IPS DF 6.9 (cell line): ENCODE data around the gene GTF2A2.
A peak's percentile ranks its signal among the peaks of the same experiment; 100 is the strongest.
"Not testable (repeated sequence)": the region's sequence is repeated elsewhere in the genome, so short reads cannot be mapped to it uniquely, and the experiment has no call there.

ENCODE experiments used
- DNase-seq: peaks from one replicate; pipeline ENCODE4 v3.0.0-alpha.2; 2013; ENCODE audit warnings: low read depth, low spot score
- H3K27ac ChIP-seq: one replicate; pipeline ENCODE4 v1.5.1; 2013; ENCODE audit warnings: low read length, control low read depth
- H3K27me3 ChIP-seq: 2 replicates; pipeline ENCODE4 v1.6.1; 2013; ENCODE audit warnings: mild to moderate bottlenecking, low read length; ENCODE audit not compliant: control insufficient read depth, insufficient read depth
- H3K36me3 ChIP-seq: 2 replicates; pipeline ENCODE4 v1.6.1; 2013; ENCODE audit warnings: low read length; ENCODE audit not compliant: control insufficient read depth, insufficient read depth
- H3K4me1 ChIP-seq: 2 replicates; pipeline ENCODE4 v1.6.1; 2013; ENCODE audit warnings: low read length; ENCODE audit not compliant: control insufficient read depth, insufficient read depth
- H3K4me3 ChIP-seq: 2 replicates; pipeline ENCODE4 v1.5.1; 2013; ENCODE audit warnings: mild to moderate bottlenecking, low read length
- H3K9me3 ChIP-seq: 2 replicates; pipeline ENCODE4 v1.6.1; 2013; ENCODE audit warnings: low read length, inconsistent platforms; ENCODE audit not compliant: control insufficient read depth, insufficient read depth
- WGBS: extraction: QIAGEN DNeasy Blood & Tissue Kit; methylation state at CpG from one replicate; pipeline ENCODE4 v1.1.7; 2013; ENCODE audit warnings: mixed read lengths, missing lambda C conversion rate; ENCODE audit not compliant: insufficient read length, insufficient coverage; 5-methylcytosine and 5-hydroxymethylcytosine counted together

The GTF2A2 gene

GRCh38 chr15:59642351-59642750, 15.0 kb downstream of the GTF2A2 start:
- no peaks in the 10 kb centered on the region; the same call in 1 of the 2 replicates for H3K4me1 ChIP-seq
- DNase-seq, result no peak
- peaks cover 6% of the 10 kb centered on the region; the same call in 1 of the 2 replicates for H3K36me3 ChIP-seq
- H3K9me3 ChIP-seq, result no peaks in the 10 kb centered on the region
- H3K4me3 ChIP-seq, result no peak overlapping the region
- no peak overlapping the region for H3K27ac ChIP-seq
- WGBS, result no CpG with 5 or more reads among the region's 2 CpGs
- no peaks in the 10 kb centered on the region for H3K27me3 ChIP-seq

GRCh38 chr15:59637507-59637906, 19.8 kb downstream of the GTF2A2 start:
- no CpG with 5 or more reads among the region's 2 CpGs for WGBS
- not testable (repeated sequence) for H3K4me1 ChIP-seq, H3K9me3 ChIP-seq, H3K36me3 ChIP-seq, H3K27me3 ChIP-seq, DNase-seq, H3K27ac ChIP-seq, H3K4me3 ChIP-seq

GRCh38 chr15:59636184-59636583, 21.1 kb downstream of the GTF2A2 start:
- Histone ChIP-seq H3K4me3 (no peak overlapping the region), H3K36me3 (no peaks in the 10 kb centered on the region; the same call in 1 of the 2 replicates), H3K9me3 (no peaks in the 10 kb centered on the region), H3K4me1 (no peaks in the 10 kb centered on the region), H3K27me3 (no peaks in the 10 kb centered on the region), H3K27ac (no peak overlapping the region)
- no CpG with 5 or more reads among the region's 3 CpGs for WGBS
- no peak for DNase-seq

DNA sequence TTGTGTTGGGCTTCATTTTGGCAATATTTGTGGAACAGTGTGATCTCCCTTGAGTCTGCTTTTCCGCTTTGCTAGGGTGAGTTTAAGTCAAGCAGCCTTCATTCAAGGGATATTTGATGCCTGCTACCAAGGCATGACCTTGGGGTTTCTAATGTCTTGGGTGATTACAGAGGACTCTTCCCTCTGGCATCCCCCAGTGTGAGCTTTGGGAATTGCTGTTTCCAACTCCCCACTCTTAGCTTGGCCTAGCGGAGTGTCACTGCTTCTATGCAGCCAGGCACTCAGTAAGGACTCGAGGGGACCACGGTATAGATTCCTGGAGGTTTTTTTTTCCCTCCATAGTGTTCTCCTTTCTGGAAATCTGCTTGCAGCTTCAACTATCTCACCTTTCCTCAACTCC, 24.6 kb downstream of the GTF2A2 start:
- DNase-seq, result peak; percentile 64
- Histone ChIP-seq H3K27me3 (no peaks in the 10 kb centered on the region), H3K36me3 (no peaks in the 10 kb centered on the region), H3K9me3 (no peaks in the 10 kb centered on the region), H3K4me1 (no peaks in the 10 kb centered on the region), H3K4me3 (no peak overlapping the region), H3K27ac (no peak overlapping the region)
- no CpG with 5 or more reads among the region's 4 CpGs for WGBS

GRCh38 chr15:59622289-59622688, 35.0 kb downstream of the GTF2A2 start:
- WGBS, result no CpG with 5 or more reads among the region's 6 CpGs
- no peaks in the 10 kb centered on the region for H3K27me3 ChIP-seq
- no peaks in the 10 kb centered on the region for H3K4me1 ChIP-seq
- H3K36me3 ChIP-seq, result no peaks in the 10 kb centered on the region
- H3K27ac ChIP-seq, result no peak overlapping the region
- DNase-seq, result no peak
- H3K4me3 ChIP-seq, result no peak overlapping the region
- no peaks in the 10 kb centered on the region for H3K9me3 ChIP-seq

- H3K9me3 ChIP-seq, result no peaks in the 10 kb centered on the region
- no peaks in the 10 kb centered on the region for H3K4me1 ChIP-seq
- no peak overlapping the region for H3K4me3 ChIP-seq
- no peak overlapping the region for H3K27ac ChIP-seq
- no peak for DNase-seq
- no peaks in the 10 kb centered on the region for H3K27me3 ChIP-seq
- no peaks in the 10 kb centered on the region for H3K36me3 ChIP-seq
- no CpG with 5 or more reads among the region's 4 CpGs for WGBS
These were observed 38.9 kb downstream of the GTF2A2 start for GRCh38 chr15:59618406-59618805.

DNA sequence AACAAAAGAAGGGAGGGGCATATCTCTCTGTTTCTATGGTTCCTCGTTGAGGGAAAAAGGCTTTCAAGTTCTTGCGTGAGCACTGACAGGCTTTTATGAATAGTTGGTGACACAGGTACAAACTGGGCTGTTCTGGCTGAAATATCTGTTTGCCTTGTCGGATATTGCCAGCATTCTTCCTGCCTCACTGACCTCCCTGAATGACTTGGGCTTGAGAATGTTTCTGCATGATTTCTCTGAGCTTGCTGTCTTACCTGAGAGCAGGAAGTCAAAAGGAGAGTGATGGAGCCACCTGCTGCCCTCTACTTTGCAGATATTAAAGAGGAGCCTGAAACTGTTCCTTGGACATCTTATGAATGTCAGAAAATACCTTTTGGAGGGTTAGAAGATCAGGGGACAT, 40.9 kb downstream of the GTF2A2 start:
- Histone ChIP-seq H3K36me3 (no peaks in the 10 kb centered on the region), H3K4me1 (no peaks in the 10 kb centered on the region), H3K4me3 (no peak overlapping the region), H3K27ac (no peak overlapping the region), H3K27me3 (no peaks in the 10 kb centered on the region; the same call in 1 of the 2 replicates), H3K9me3 (no peaks in the 10 kb centered on the region)
- DNase-seq, result no peak
- WGBS, result no CpG with 5 or more reads among the region's 3 CpGs

DNA sequence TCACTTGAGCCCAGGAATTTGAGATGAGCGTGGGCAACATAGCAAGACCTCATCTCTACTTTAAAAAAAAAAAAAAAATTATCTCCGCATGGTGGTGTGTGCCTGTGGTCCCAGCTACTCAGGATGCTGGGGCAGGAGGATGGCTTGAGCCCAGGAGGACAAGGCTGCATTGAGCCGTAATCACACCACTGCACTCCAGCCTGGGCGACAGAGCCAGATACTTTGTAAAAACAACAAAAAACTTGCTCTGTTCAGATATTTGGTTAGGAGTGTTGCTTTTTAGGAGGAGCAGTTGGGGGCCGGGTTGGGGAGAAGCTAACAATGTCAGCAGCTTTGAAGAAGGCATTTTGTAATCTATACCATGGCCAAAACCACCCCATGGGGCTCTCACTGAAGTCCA, 41.7 kb downstream of the GTF2A2 start:
- Histone ChIP-seq H3K4me3 (no peak overlapping the region), H3K27ac (no peak overlapping the region), H3K36me3 (no peaks in the 10 kb centered on the region), H3K9me3 (no peaks in the 10 kb centered on the region), H3K4me1 (no peaks in the 10 kb centered on the region), H3K27me3 (no peaks in the 10 kb centered on the region; the same call in 1 of the 2 replicates)
- DNase-seq, result no peak
- no CpG with 5 or more reads among the region's 5 CpGs for WGBS

- Histone ChIP-seq H3K4me3 (no peak overlapping the region), H3K9me3 (no peaks in the 10 kb centered on the region), H3K27ac (no peak overlapping the region), H3K36me3 (no peaks in the 10 kb centered on the region), H3K27me3 (no peaks in the 10 kb centered on the region; the same call in 1 of the 2 replicates), H3K4me1 (no peaks in the 10 kb centered on the region)
- DNase-seq, result no peak
- WGBS, result no CpG with 5 or more reads among the region's 7 CpGs
These were observed 43.2 kb downstream of the GTF2A2 start for GRCh38 chr15:59614153-59614552.

GRCh38 chr15:59611276-59612260, 45.7 kb downstream of the GTF2A2 start, which contains the start of gene GCNT3:
GCNT3 (plus strand) TSS chr15:59611783; CDS start chr15:59618239, 6,456 bp downstream.
- Histone ChIP-seq H3K4me1 (no peaks in the 10 kb centered on the region), H3K9me3 (no peaks in the 10 kb centered on the region), H3K27me3 (no peaks in the 10 kb centered on the region; the same call in 1 of the 2 replicates), H3K36me3 (no peaks in the 10 kb centered on the region), H3K27ac (no peak within 1 kb of the TSS), H3K4me3 (no peak within 1 kb of the TSS)
- no CpG with 5 or more reads among the region's 8 CpGs for WGBS
- no peak for DNase-seq
